ENCODE data around the gene RBM33.
A peak's percentile ranks its signal among the peaks of the same experiment; 100 is the strongest.

RBM33 gene

DNA sequence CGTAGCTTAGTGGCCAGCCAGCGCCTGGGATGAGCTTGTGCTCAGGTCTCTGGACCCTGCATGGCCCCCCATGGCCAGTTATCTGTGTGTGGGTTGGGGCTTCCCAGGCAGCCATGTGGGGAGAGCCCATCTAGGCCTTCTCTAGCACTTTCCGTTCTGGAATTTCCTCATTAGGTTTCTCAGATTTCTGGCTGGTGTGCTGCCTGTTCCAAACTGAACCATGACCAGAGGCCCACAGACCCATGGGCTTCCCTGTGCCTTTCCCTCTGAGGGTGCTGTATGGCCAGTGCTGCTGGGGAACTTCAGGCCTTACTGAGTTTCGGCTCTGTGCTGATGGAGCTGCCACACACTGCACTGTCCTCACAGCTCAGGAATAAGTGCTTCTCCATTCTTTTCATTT lies 117.6 kb downstream of the RBM33 start:
- DNase-seq (no peak), ATAC-seq (no peak)
- H3K4me3 Mint-ChIP-seq, result peak overlapping the region in 1 of 2 donors; percentile 72
- no peaks in the 10 kb centered on the region for H3K27me3 Mint-ChIP-seq
- no peak overlapping the region for H3K27ac Mint-ChIP-seq
- H3K4me1 Mint-ChIP-seq, result peaks cover 58% of the 10 kb centered on the region
- H3K9me3 Mint-ChIP-seq, result no peaks in the 10 kb centered on the region

DNA sequence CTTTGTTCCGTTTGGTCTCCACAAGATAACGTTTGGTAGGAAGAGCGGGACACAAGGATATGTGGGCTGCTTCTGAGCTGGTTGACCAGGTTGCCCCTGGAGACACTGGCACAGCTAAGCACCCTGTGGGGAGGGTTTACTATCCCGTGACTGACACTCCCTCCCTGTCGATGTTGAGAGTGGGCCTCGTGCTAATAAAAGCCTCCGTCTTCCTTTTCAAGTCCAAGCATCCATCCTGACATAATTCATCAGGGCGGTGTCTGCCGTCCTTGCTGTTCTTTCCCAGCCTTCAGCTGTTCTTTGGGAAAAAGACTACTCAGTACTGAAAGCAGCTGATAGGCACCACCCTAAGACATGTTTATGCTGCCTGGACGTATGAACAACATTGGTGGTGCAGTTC lies 118.2 kb downstream of the RBM33 start:
- H3K4me3 Mint-ChIP-seq, result peak overlapping the region; percentile 72 to 74
- H3K9me3 Mint-ChIP-seq, result no peaks in the 10 kb centered on the region
- no peak overlapping the region for H3K27ac Mint-ChIP-seq
- ATAC-seq, result no peak
- H3K4me1 Mint-ChIP-seq, result peaks cover 64% of the 10 kb centered on the region
- no peak for DNase-seq
- H3K27me3 Mint-ChIP-seq, result no peaks in the 10 kb centered on the region

DNA sequence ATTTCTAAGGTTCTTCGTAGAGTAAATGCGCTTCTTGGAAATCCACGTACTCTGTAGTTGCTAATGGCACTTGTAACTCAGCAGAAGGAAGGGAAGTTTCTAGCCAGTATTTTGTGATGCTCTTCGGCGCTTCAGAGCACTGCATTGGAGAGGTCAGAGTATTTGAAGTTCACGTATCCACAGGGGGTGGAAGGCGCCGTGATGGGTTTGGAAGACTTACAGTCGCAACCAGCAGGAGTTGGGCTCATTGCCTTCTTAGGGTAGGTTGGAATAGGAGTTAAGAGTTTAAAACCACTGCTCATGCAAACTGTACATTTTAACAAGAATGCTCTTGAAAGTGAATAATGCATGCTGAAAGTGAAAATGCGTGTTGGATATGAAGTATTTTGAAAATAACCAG lies 118.7 kb downstream of the RBM33 start:
- H3K9me3 Mint-ChIP-seq, result no peaks in the 10 kb centered on the region
- H3K4me1 Mint-ChIP-seq, result peaks cover 69% of the 10 kb centered on the region
- peak overlapping the region; percentile 72 to 74 for H3K4me3 Mint-ChIP-seq
- ATAC-seq (no peak), DNase-seq (no peak)
- no peaks in the 10 kb centered on the region for H3K27me3 Mint-ChIP-seq
- H3K27ac Mint-ChIP-seq, result peak overlapping the region in 1 of 2 donors; percentile 4

DNA sequence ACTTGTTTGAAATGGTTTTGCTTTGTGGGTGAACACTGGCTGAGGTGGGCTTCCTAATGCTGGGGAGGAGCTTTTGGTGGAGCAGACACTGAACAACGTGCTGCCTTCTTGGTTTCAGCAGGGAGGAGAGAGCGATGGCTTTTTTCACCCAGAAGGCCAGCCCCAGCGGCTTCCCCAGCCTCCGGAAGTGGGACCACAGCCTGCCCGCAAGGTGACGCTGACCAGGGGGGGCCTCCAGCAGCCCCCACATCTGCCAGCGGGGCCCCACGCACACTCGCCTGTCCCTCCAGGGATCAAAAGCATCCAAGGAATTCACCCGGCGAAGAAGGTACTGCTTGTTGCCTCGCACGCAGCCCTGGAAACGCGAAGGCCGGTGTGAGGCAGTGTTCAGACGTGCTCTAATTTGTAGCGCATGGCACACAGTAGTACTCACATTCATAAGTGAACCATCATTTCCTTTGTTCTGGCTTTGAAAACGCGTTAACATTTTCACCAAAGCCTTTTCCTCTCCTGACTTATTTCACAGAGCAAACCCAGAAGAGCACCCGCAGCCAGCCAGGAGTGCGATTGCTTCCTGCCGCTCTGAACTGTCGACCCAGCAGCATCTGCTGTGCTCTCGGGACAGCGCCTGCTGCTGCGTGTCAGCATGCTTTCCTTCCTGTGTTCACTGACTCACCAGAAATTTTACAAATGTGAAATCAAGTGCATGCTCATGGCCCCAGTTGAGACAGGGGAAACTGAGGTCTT lies 119.4 kb downstream of the RBM33 start:
- Mint-ChIP-seq H3K27me3 (no peaks in the 10 kb centered on the region), H3K9me3 (no peaks in the 10 kb centered on the region), H3K27ac (peak overlapping the region; percentile 74 to 94), H3K4me1 (peaks cover 71% of the 10 kb centered on the region), H3K4me3 (peak overlapping the region; percentile 72 to 74)
- ATAC-seq, result peak; percentile 90
- DNase-seq, result peak; percentile 54 to 74

DNA sequence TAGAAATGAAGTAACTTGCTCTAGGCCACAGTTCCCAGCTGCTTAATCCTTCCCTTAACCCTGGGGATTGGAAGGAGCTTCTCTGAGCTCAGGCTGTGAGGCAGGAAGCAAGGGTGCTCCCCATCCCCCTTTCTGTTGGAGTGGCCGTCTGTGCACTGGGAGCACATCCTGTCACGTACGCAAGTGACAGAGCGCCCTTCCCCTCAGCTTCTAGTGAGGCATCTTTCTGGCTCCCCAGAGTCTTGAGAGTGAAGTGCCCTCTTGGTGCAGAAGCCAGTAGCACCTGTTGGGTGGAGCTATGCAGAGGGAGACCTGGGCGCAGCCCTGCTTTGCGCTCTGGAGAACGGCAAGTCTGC lies 120.0 kb downstream of the RBM33 start:
- Mint-ChIP-seq H3K27ac (peak overlapping the region; percentile 30 to 94), H3K27me3 (no peaks in the 10 kb centered on the region), H3K9me3 (no peaks in the 10 kb centered on the region), H3K4me1 (peaks cover 71% of the 10 kb centered on the region), H3K4me3 (peak overlapping the region; percentile 72 to 74)
- DNase-seq (peak; percentile 34 to 53), ATAC-seq (peak; percentile 70)

DNA sequence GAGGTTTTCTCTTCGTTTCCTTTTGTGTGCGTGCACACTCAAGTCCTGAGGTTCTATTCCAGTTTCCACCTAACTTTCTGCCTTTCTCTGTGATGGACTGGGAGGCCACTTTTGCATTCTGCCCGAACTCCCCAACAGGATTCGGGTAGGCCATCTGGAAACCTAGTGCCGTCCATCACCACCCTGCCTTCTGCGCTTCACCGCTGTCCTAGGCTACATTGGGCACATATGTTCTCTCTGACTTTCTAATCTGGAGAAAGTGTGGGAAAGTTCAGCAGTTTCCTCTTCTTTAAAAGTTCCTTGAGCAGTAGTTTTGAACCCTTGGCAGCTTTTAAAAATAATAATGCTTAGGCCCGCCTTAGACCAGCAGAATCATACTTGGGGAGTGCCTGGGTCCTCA lies 121.0 kb downstream of the RBM33 start:
- no peak overlapping the region for H3K4me3 Mint-ChIP-seq
- no peak overlapping the region for H3K27ac Mint-ChIP-seq
- no peak for ATAC-seq

DNA sequence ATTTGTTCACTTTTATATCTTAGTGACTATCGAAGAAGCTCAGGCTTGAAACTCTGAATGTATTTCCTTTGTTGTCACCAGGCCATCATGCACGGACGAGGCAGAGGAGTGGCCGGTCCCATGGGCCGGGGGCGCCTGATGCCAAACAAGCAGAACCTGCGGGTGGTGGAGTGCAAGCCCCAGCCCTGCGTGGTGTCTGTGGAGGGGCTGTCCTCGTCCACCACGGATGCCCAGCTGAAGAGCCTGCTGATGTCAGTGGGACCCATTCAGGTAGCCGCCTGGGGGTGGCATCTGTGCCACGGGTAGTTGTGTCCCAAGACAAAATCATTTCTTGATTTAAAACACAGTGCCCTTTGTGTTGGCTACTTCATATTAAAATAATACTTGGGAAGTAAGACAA lies 121.9 kb downstream of the RBM33 start:
- Mint-ChIP-seq H3K27me3 (no peaks in the 10 kb centered on the region), H3K9me3 (no peaks in the 10 kb centered on the region), H3K27ac (no peak overlapping the region), H3K4me3 (no peak overlapping the region), H3K4me1 (peaks cover 61% of the 10 kb centered on the region)
- DNase-seq (no peak), ATAC-seq (no peak)

More for the DNA sequence above, 121.0 kb downstream of the RBM33 start:
- H3K4me1 Mint-ChIP-seq, result peaks cover 66% of the 10 kb centered on the region
- H3K9me3 Mint-ChIP-seq, result no peaks in the 10 kb centered on the region
- no peak for DNase-seq
- no peaks in the 10 kb centered on the region for H3K27me3 Mint-ChIP-seq

DNA sequence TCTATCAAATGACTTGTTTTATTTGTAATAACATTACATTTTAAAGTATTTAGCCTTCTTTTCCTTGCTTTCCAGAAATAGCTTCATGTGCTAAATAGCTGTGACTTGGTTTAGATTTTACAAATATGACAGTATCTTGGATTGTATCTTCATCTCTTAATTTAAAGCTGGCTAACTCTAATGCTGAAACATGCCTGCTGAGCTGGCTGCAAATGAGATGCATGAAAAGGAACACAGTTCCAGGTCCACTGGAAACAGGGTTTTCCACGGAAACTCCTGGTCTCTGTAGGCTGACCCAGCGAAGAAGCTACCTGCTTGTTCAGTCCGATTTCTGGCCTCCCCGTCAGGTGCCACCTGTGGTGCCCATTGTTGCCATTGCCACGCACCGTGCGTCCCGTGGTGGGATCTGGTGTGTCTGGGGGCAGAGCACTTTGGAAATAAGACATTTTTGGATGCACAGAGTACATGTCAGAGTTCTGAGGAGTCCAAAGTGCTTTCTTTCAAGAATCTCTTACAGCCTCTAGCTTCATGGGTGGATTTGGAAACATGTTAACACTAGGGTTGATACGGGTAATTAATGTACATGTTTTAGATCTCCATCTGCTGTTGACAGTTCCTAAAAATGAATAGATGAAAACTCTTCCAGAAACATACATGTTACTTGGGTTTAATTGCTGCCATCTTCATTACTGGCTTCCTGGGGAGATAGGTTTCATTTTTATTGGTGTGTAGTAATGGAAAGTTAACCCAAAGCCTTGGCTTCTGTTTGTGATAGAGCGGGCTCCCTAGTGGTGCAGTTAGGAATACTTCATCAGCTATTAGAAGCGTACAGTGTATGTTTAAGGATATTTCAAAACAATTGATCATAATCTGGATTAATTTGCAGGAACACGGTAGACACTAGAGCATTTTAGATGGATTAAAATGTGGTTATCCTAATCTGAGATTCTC lies 122.8 kb downstream of the RBM33 start:
- Mint-ChIP-seq H3K4me1 (peaks cover 53% of the 10 kb centered on the region), H3K27me3 (no peaks in the 10 kb centered on the region), H3K4me3 (no peak overlapping the region), H3K9me3 (no peaks in the 10 kb centered on the region), H3K27ac (peak overlapping the region in 1 of 2 donors; percentile 20)
- no peak for DNase-seq
- no peak for ATAC-seq

DNA sequence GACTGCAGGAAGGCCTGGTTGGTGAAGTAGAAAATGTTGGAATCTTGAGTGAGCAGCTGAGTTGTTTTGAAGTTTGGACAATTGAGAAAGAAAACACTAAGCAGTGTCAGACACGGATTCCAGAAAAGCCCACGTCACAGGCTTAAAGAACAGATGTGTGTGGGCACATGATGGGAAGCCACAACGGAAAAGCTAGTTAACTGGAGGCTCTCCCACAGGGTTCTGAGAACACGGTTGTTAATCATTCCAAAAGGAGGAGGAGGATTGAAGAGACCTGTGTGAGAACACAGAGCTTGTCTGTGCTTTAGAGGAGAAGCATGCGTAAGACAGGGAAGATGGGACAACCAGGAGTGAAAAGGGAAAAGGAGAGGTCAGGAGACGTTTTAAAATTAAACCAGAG lies 125.2 kb downstream of the RBM33 start:
- DNase-seq (no peak), ATAC-seq (no peak)
- H3K9me3 Mint-ChIP-seq, result no peaks in the 10 kb centered on the region
- H3K27me3 Mint-ChIP-seq, result no peaks in the 10 kb centered on the region
- peak overlapping the region in 1 of 2 donors; percentile 53 for H3K27ac Mint-ChIP-seq
- no peak overlapping the region for H3K4me3 Mint-ChIP-seq
- H3K4me1 Mint-ChIP-seq, result peaks cover 28% of the 10 kb centered on the region

DNA sequence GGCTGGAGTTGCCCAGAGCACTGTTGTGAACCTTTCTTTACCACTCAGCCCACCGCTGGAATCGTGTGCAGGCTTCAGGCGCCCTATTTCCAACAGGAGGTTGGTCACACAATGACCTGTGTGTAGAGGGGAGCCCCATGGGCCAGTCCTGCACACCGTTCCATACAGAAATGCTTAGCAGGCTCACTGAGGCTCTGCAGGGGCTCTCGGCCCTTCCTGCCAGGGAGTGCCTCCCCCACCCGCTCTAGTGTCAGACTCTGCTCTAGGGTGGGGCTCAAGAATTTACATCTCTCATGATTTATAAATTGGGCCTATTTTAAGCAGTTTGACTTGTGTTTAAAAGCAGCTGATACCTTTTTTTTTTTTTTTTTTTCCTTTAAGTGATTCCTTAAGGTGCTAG lies 125.8 kb downstream of the RBM33 start:
- ATAC-seq (no peak), DNase-seq (no peak)
- Mint-ChIP-seq H3K4me3 (no peak overlapping the region), H3K27me3 (no peaks in the 10 kb centered on the region), H3K27ac (no peak overlapping the region), H3K4me1 (peaks cover 23% of the 10 kb centered on the region), H3K9me3 (no peaks in the 10 kb centered on the region)

DNA sequence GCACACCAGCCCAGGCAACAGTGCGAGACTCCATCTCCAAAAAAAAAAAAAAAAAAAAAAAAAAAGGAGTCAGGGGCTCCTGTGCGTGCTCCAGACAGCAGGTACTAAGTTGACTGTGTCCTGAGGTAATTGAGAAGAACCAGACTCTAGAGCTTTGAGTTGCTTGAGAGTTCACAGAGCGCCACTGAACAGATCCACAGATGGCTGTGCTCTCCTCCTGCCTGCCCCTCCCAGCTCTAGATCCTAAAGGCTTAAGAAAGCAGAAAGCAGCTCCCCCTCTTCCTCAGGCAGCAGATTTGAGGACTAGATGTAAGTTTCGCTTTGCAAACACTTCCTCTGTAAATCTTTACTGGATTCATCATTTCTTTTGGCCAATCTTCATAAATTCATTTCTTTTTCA lies 129.1 kb downstream of the RBM33 start:
- DNase-seq (no peak), ATAC-seq (no peak)
- no peaks in the 10 kb centered on the region for H3K9me3 Mint-ChIP-seq
- H3K27ac Mint-ChIP-seq, result no peak overlapping the region
- no peaks in the 10 kb centered on the region for H3K27me3 Mint-ChIP-seq
- peaks cover 4% of the 10 kb centered on the region for H3K4me1 Mint-ChIP-seq
- H3K4me3 Mint-ChIP-seq, result no peak overlapping the region

DNA sequence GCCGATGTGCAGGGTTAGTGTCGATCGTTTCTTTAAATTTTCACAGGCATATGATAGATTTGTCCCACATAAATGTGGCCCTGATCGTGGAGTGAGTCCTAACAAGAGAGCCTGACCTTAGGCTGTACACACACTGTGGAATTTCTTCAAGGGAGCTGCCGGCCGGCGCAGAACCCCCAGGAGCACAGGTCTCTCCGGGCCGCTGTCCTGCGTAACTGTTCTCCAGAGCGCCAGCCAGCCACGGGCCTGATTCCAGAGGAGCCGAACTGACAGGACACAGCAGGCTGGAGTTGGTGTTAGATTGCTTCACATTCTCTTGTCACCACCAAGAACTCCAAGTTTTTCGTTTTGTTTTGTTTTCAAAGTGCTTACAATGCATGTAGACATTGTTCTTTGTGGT lies 130.5 kb downstream of the RBM33 start:
- Mint-ChIP-seq H3K9me3 (no peaks in the 10 kb centered on the region), H3K27me3 (no peaks in the 10 kb centered on the region), H3K27ac (no peak overlapping the region), H3K4me3 (no peak overlapping the region), H3K4me1 (peaks cover 4% of the 10 kb centered on the region)
- ATAC-seq (no peak), DNase-seq (no peak)

DNA sequence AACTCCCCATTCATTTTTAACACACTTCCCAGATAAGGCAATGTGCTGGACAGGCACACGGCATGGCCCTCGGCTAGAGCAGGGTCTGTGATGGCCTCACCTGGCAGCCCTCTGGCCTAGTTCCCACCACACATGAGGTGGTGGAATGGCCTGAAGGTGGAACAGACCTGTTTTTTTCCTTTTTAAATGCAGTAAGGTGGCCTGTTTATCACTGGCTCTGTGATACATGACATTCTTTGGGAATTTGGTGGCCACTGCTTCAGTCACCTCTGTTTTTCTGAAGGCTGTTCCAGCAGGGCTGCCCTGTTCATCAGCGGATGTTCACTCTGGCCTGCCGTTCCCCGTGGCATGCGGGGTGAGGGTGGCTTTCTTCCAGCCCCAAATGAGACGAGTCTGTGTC lies 131.2 kb downstream of the RBM33 start:
- Mint-ChIP-seq H3K4me3 (no peak overlapping the region), H3K9me3 (no peaks in the 10 kb centered on the region), H3K27ac (no peak overlapping the region), H3K4me1 (peaks cover 4% of the 10 kb centered on the region), H3K27me3 (no peaks in the 10 kb centered on the region)
- DNase-seq (no peak), ATAC-seq (no peak)

DNA sequence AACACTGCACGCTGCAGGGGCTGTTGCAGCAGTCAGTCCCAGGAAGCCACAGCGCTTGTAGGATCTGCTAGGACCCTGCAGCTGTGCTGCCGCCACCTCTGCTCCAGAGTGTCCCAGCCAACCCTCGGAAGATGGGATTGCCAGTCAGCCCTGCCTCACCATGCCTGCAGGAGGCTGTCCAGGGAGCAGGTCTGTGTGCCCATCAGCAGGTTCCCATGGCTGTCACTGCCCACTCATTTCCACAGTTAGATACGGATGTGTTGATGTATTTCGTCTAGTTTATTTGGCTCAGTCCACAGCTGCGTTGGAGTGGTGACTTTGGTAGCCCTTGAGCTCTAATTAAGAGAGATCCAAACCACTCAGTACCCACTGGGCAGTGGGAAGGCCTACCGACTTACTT lies 132.1 kb downstream of the RBM33 start:
- no peak for ATAC-seq
- no peak overlapping the region for H3K27ac Mint-ChIP-seq
- H3K4me1 Mint-ChIP-seq, result no peaks in the 10 kb centered on the region
- H3K4me3 Mint-ChIP-seq, result no peak overlapping the region
- H3K9me3 Mint-ChIP-seq, result no peaks in the 10 kb centered on the region
- H3K27me3 Mint-ChIP-seq, result no peaks in the 10 kb centered on the region
- DNase-seq, result no peak

DNA sequence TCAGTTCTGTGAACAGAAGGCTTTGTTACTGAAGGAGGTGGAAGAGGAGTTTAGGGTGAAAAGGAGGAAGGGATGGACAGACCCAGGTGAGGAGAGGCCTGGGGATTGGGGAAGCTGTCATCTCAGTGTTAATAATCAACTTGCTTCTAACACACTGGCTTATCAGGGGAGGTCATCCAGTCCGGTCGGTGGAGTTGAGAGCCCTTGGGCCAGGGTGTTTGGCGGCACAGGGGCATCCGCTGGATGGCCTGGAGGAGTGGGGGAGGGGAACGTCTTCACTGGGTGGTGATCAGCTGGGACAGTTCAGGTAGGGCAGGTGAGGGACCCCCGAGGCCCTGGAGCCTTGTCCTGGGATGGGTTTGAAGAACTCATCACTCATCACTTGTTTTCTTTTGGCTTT lies 133.9 kb downstream of the RBM33 start:
- H3K27ac Mint-ChIP-seq, result peak overlapping the region in 1 of 2 donors; percentile 31

DNA sequence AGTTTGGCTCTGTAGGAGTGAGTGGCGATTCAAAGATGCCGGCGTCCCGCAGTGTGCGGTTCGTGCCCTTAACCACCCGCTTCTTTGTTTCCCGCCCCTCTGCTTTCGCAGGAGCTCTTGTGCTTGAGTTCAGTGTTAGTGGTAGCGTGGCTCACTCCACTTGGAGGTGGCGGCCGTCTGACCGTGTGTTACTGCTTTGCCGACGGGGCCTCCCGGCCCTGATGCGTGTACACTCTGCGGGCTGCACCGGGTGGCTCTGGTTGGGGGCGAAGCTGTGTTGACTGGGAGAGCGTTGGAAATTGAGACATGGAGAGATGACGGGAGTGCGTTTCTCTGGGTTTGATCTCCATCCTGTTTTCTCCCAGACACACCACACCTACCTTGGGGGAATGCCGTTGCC lies 136.4 kb downstream of the RBM33 start:
- Mint-ChIP-seq H3K4me1 (no peaks in the 10 kb centered on the region), H3K9me3 (no peaks in the 10 kb centered on the region), H3K27me3 (no peaks in the 10 kb centered on the region), H3K27ac (no peak overlapping the region), H3K4me3 (peak overlapping the region in 1 of 2 donors; percentile 21)
- ATAC-seq (no peak), DNase-seq (no peak)

More for the DNA sequence above, 133.9 kb downstream of the RBM33 start:
- Mint-ChIP-seq H3K4me3 (no peak overlapping the region), H3K4me1 (no peaks in the 10 kb centered on the region), H3K9me3 (no peaks in the 10 kb centered on the region), H3K27me3 (no peaks in the 10 kb centered on the region)
- ATAC-seq (no peak), DNase-seq (no peak)

All from stimulated activated naive CD8-positive, alpha-beta T cell treated with anti-CD3 and anti-CD28 coated beads, Interleukin-15, amount 100 ng/mL, for 72 hours (primary cell).